Mucosa of descending colon (tissue), 3 donors: ENCODE measurements around the gene SCML2. TPM values are rescaled to one million over a fixed set of nuclear protein-coding genes. Genes with fewer than 3 reads are reported as not detected.

Experiments used
- ATAC-seq: fragments of 200-7000 bp; cut with Tn5 transposase; one replicate; pipeline ENCODE4 v1.9.1; 2020; ENCODE audit warnings: mild to moderate bottlenecking, moderate library complexity
- DNase-seq, 3 donors: peaks; one replicate each; pipeline ENCODE4 v3.0.0-alpha.2; 2020
- H3K36me3 ChIP-seq: fragments of 200-600 bp; one replicate; pipeline ENCODE4 v1.8.0; 2021; ENCODE audit warnings: low read depth, mild to moderate bottlenecking
- H3K4me1 ChIP-seq: fragments of 200-600 bp; one replicate; pipeline ENCODE4 v1.8.0; 2021; ENCODE audit warnings: low read depth, mild to moderate bottlenecking
- H3K4me3 ChIP-seq: fragments of 200-600 bp; one replicate; pipeline ENCODE4 v1.8.0; 2021; ENCODE audit warnings: mild to moderate bottlenecking
- H3K9me3 ChIP-seq: fragments of 200-600 bp; one replicate; pipeline ENCODE4 v1.8.0; 2021; ENCODE audit warnings: mild to moderate bottlenecking
- intact Hi-C, 2 donors: fragments of 100-400 bp; cut with DNase I in 1 of 2; cut with micrococcal nuclease in 1 of 2; formaldehyde crosslinking; loops; one replicate each; pipeline versions ENCODE4 v1.11.0 to v1.11.1; 2022; cut with DNase I, micrococcal nuclease
- total RNA-seq, 3 donors: library from RNA; stranded (reverse); fragmentation: NEBNext Ultra II Directional in 2 of 3; extraction: Animal tissue kit (Norgen Biotek cat#: 25700) in 2 of 3; gene quantifications; one replicate each; pipeline versions ENCODE4 v1.2.1 to v1.2.4, GENCODE V29; 2021 to 2023
- TF ChIP-seq, protein P1 (sequence below): fragments of 200-600 bp; IDR thresholded peaks from one replicate; pipeline ENCODE4 v1.8.0; 2022; ENCODE audit warnings: antibody characterized with exemption, mild to moderate bottlenecking
- donor health status: DM: no; HTN: no; CAD: no; lungs with moderate emphysema.
- donor health status: DM: no; HTN: no; CAD: no.
- donor health status: DM: no; HTN: yes; CAD: no.

The SCML2 gene
- total RNA-seq, 3 donors from 2014 or later, result 1.0 to 4.2 (median 1.1) TPM

- Histone ChIP-seq H3K9me3 (no peaks in the 10 kb centered on the region), H3K4me1 (no peaks in the 10 kb centered on the region), H3K4me3 (no peak overlapping the region), H3K36me3 (no peaks in the 10 kb centered on the region)
- ATAC-seq (no peak), DNase-seq (no peak)
- intact Hi-C loops, result no loop called here
- TF ChIP-seq, protein P1, sequence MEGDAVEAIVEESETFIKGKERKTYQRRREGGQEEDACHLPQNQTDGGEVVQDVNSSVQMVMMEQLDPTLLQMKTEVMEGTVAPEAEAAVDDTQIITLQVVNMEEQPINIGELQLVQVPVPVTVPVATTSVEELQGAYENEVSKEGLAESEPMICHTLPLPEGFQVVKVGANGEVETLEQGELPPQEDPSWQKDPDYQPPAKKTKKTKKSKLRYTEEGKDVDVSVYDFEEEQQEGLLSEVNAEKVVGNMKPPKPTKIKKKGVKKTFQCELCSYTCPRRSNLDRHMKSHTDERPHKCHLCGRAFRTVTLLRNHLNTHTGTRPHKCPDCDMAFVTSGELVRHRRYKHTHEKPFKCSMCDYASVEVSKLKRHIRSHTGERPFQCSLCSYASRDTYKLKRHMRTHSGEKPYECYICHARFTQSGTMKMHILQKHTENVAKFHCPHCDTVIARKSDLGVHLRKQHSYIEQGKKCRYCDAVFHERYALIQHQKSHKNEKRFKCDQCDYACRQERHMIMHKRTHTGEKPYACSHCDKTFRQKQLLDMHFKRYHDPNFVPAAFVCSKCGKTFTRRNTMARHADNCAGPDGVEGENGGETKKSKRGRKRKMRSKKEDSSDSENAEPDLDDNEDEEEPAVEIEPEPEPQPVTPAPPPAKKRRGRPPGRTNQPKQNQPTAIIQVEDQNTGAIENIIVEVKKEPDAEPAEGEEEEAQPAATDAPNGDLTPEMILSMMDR, result no peak
These were observed 144.0 kb downstream of the SCML2 start for GRCh38 chrX:18210470-18210869.

DNA sequence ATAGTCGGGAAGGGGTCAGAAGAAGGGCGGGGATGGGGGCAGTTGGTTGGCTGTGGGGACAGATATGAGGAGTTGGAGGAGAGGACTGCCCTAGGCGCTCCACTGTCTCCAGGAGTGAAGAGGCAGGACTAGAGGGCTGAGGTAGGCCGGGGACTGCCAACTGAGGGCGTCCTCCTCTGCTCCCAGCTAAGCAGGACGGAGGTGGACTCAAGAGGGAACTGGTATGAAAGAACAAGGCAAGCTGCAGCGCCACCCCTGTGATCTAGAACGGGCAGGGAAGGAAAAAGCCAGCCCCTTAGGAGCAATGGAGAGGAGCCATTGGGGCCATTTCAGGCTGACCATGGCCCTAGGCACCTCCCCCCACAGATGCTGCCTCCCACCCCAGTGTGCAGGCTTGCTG is 147.8 kb downstream of the SCML2 start:
- intact Hi-C loops, result no loop called here
- no peaks in the 10 kb centered on the region for H3K36me3 ChIP-seq
- no peak for ATAC-seq
- H3K4me1 ChIP-seq, result no peaks in the 10 kb centered on the region
- no peak for DNase-seq
- no peak overlapping the region for H3K4me3 ChIP-seq
- TF ChIP-seq, protein P1, result no peak
- H3K9me3 ChIP-seq, result no peaks in the 10 kb centered on the region

- intact Hi-C loops, result no loop called here
- Histone ChIP-seq H3K4me1 (no peaks in the 10 kb centered on the region), H3K36me3 (no peaks in the 10 kb centered on the region), H3K9me3 (no peaks in the 10 kb centered on the region), H3K4me3 (no peak overlapping the region)
- ATAC-seq, result no peak
- DNase-seq, result no peak
- TF ChIP-seq, protein P1, result no peak
These were observed 150.9 kb downstream of the SCML2 start for GRCh38 chrX:18203631-18204030.

- ATAC-seq, result no peak
- Histone ChIP-seq H3K4me3 (no peak overlapping the region), H3K9me3 (no peaks in the 10 kb centered on the region), H3K36me3 (no peaks in the 10 kb centered on the region), H3K4me1 (no peaks in the 10 kb centered on the region)
- intact Hi-C loops, result no loop called here
- no peak for DNase-seq
- TF ChIP-seq, protein P1, result no peak
These were observed 159.8 kb downstream of the SCML2 start for GRCh38 chrX:18194688-18195087.

Other genes starting within 250 kb of the SCML2 start
- not detected for gene BEND2, start 133.8 kb downstream of the SCML2 start, total RNA-seq
- gene CDKL5, start 70.9 kb upstream of the SCML2 start, total RNA-seq, result 1 to 10 TPM; 4.0 to 7.5 (median 4.4) TPM